Measurements from ENCODE around the gene GJD4. TPM values are rescaled to one million over a fixed set of nuclear protein-coding genes. Genes with fewer than 3 reads are reported as not detected.

Gene GJD4
- total RNA-seq, 1 experiment from 2014 or later = 0.18 TPM

DNA sequence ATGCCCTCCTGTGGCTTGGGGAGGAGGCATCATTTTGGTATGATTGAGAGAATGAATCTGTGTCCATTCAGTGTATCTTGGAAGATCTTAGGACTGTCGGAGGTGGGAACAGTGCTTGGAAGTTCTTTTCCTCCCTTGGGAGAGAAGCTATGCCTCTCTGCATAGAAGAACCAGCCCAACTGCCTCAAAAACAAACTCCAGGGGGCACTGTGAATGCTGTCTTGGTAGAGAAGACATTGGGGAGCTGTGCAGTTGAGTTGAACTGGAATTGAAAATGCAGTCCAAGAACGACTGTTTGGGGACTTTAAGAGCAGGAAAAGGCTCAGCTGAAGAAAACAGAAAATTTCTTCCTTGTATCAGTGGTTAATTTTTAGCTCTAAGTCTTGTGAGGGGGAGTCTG is 4.9 kb upstream of the GJD4 start:
- intact Hi-C loops (cut with micrococcal nuclease; ENCODE audit: unreplicated experiment) = no loop called here
- Mint-ChIP-seq H3K9me3 (ENCODE audit: unreplicated experiment) (no peaks in the 10 kb centered on the region), H3K4me1 (ENCODE audit: low read depth, unreplicated experiment) (no peaks in the 10 kb centered on the region), H3K36me3 (ENCODE audit: insufficient read depth, unreplicated experiment) (no peaks in the 10 kb centered on the region), H3K4me3 (ENCODE audit: unreplicated experiment) (no peak overlapping the region), H3K27me3 (ENCODE audit: insufficient read depth, unreplicated experiment) (no peaks in the 10 kb centered on the region), H3K27ac (ENCODE audit: unreplicated experiment) (no peak overlapping the region)
- no peaks in the 10 kb centered on the region for H3K27me3 ChIP-seq (replicated peaks; ENCODE audit: control insufficient read depth, insufficient read depth, low read length)
- no peaks in the 10 kb centered on the region for H3K9me3 ChIP-seq
- ChIA-PET CTCF (interaction anchor here (0.5 to 1.4 kb wide), 4 partner anchors 13 to 383 kb away, joined by 3 to 5 read pairs (median 4); no protein-coding TSS in a partner anchor), POLR2A (no interaction called here)
- no peaks in the 10 kb centered on the region for H3K36me3 ChIP-seq (ENCODE audit: control insufficient read depth, insufficient read depth, low read length)
- H3K4me3 ChIP-seq (ENCODE audit: low read depth, low read length) = no peak overlapping the region
- no peak for DNase-seq
- TF ChIP-seq, protein P1, sequence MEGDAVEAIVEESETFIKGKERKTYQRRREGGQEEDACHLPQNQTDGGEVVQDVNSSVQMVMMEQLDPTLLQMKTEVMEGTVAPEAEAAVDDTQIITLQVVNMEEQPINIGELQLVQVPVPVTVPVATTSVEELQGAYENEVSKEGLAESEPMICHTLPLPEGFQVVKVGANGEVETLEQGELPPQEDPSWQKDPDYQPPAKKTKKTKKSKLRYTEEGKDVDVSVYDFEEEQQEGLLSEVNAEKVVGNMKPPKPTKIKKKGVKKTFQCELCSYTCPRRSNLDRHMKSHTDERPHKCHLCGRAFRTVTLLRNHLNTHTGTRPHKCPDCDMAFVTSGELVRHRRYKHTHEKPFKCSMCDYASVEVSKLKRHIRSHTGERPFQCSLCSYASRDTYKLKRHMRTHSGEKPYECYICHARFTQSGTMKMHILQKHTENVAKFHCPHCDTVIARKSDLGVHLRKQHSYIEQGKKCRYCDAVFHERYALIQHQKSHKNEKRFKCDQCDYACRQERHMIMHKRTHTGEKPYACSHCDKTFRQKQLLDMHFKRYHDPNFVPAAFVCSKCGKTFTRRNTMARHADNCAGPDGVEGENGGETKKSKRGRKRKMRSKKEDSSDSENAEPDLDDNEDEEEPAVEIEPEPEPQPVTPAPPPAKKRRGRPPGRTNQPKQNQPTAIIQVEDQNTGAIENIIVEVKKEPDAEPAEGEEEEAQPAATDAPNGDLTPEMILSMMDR (IDR thresholded peaks at IDR 0.05; ENCODE audit: insufficient read depth in 1 of 2, low read depth in 1 of 2, low read length in 1 of 2, severe bottlenecking in 1 of 2, unreplicated experiment in 1 of 2) = peak in 1 of 2 experiments; percentile 27
- no peaks in the 10 kb centered on the region for H3K4me1 ChIP-seq
- BruUV-seq (replicated peaks) = no TSS peak

DNA sequence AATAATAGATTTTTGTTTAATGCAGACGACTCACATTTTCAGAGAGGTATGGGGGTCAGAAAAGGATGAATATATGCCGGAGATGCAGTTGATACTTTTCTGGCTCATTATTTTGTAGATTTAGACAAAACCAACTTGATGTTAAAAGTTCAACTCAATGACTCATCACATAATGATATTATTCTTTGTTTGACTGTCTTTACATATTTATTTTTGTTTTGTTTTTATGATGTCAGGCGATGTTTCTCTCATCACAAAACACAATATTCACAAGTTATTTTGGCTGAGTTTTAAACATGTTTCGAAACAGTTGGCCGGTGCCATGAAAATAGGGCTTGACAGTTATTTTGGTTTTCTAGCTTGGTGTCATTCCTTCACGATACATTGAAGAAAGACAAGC is 1.3 kb downstream of the GJD4 start:
- BruUV-seq (replicated peaks) = no TSS peak
- peaks cover 10% of the 10 kb centered on the region for H3K9me3 Mint-ChIP-seq (ENCODE audit: unreplicated experiment)
- Histone ChIP-seq H3K4me3 (ENCODE audit: low read depth, low read length) (no peak overlapping the region), H3K36me3 (ENCODE audit: control insufficient read depth, insufficient read depth, low read length) (no peaks in the 10 kb centered on the region), H3K9me3 (peaks cover 14% of the 10 kb centered on the region; the same call in 1 of the 2 replicates), H3K27me3 (replicated peaks; ENCODE audit: control insufficient read depth, insufficient read depth, low read length) (no peaks in the 10 kb centered on the region), H3K4me1 (no peaks in the 10 kb centered on the region)
- DNase-seq = no peak
- H3K4me1 Mint-ChIP-seq (ENCODE audit: low read depth, unreplicated experiment) = no peaks in the 10 kb centered on the region
- no peak overlapping the region for H3K27ac Mint-ChIP-seq (ENCODE audit: unreplicated experiment)
- ChIA-PET POLR2A (no interaction called here), CTCF (no interaction called here)
- TF ChIP-seq, protein P1 (IDR thresholded peaks at IDR 0.05; ENCODE audit: insufficient read depth in 1 of 2, low read depth in 1 of 2, low read length in 1 of 2, severe bottlenecking in 1 of 2, unreplicated experiment in 1 of 2) = no peak
- H3K36me3 Mint-ChIP-seq (ENCODE audit: insufficient read depth, unreplicated experiment) = no peaks in the 10 kb centered on the region
- no peaks in the 10 kb centered on the region for H3K27me3 Mint-ChIP-seq (ENCODE audit: insufficient read depth, unreplicated experiment)
- H3K4me3 Mint-ChIP-seq (ENCODE audit: unreplicated experiment) = no peak overlapping the region
- intact Hi-C loops (cut with micrococcal nuclease; ENCODE audit: unreplicated experiment) = no loop called here

DNA sequence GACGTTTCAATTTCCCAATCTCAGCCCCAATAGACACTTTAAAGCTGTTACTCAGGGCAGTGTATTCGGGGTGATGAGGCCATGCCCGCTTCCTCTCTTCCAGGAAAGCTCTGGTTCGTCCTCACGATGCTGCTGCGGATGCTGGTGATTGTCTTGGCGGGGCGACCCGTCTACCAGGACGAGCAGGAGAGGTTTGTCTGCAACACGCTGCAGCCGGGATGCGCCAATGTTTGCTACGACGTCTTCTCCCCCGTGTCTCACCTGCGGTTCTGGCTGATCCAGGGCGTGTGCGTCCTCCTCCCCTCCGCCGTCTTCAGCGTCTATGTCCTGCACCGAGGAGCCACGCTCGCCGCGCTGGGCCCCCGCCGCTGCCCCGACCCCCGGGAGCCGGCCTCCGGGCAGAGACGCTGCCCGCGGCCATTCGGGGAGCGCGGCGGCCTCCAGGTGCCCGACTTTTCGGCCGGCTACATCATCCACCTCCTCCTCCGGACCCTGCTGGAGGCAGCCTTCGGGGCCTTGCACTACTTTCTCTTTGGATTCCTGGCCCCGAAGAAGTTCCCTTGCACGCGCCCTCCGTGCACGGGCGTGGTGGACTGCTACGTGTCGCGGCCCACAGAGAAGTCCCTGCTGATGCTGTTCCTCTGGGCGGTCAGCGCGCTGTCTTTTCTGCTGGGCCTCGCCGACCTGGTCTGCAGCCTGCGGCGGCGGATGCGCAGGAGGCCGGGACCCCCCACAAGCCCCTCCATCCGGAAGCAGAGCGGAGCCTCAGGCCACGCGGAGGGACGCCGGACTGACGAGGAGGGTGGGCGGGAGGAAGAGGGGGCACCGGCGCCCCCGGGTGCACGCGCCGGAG is 2.6 kb downstream of the GJD4 start:
- Histone ChIP-seq H3K9me3 (peaks cover 14% of the 10 kb centered on the region; the same call in 1 of the 2 replicates), H3K4me3 (ENCODE audit: low read depth, low read length) (no peak overlapping the region), H3K36me3 (ENCODE audit: control insufficient read depth, insufficient read depth, low read length) (no peaks in the 10 kb centered on the region), H3K4me1 (peaks cover 5% of the 10 kb centered on the region), H3K27me3 (replicated peaks; ENCODE audit: control insufficient read depth, insufficient read depth, low read length) (no peaks in the 10 kb centered on the region)
- Mint-ChIP-seq H3K4me1 (ENCODE audit: low read depth, unreplicated experiment) (peaks cover 12% of the 10 kb centered on the region), H3K27ac (ENCODE audit: unreplicated experiment) (no peak overlapping the region), H3K4me3 (ENCODE audit: unreplicated experiment) (no peak overlapping the region), H3K36me3 (ENCODE audit: insufficient read depth, unreplicated experiment) (no peaks in the 10 kb centered on the region), H3K27me3 (ENCODE audit: insufficient read depth, unreplicated experiment) (no peaks in the 10 kb centered on the region), H3K9me3 (ENCODE audit: unreplicated experiment) (peaks cover 10% of the 10 kb centered on the region)
- ChIA-PET POLR2A (no interaction called here), CTCF (no interaction called here)
- intact Hi-C loops (cut with micrococcal nuclease; ENCODE audit: unreplicated experiment) = no loop called here
- TF ChIP-seq, protein P1 (IDR thresholded peaks at IDR 0.05; ENCODE audit: insufficient read depth in 1 of 2, low read depth in 1 of 2, low read length in 1 of 2, severe bottlenecking in 1 of 2, unreplicated experiment in 1 of 2) = no peak
- peak in 1 of 2 experiments; percentile 21 for DNase-seq
- no TSS peak for BruUV-seq (replicated peaks)
